GM18868 (cell line): ENCODE data around the gene RNF11.

Source experiments
- ATAC-seq: cut with Tn5 transposase; IDR thresholded peaks from one replicate; pipeline ENCODE4 v1.9.1; 2021; ENCODE audit warnings: mild to moderate bottlenecking, moderate library complexity; ENCODE audit not compliant: unreplicated experiment

Gene RNF11

DNA sequence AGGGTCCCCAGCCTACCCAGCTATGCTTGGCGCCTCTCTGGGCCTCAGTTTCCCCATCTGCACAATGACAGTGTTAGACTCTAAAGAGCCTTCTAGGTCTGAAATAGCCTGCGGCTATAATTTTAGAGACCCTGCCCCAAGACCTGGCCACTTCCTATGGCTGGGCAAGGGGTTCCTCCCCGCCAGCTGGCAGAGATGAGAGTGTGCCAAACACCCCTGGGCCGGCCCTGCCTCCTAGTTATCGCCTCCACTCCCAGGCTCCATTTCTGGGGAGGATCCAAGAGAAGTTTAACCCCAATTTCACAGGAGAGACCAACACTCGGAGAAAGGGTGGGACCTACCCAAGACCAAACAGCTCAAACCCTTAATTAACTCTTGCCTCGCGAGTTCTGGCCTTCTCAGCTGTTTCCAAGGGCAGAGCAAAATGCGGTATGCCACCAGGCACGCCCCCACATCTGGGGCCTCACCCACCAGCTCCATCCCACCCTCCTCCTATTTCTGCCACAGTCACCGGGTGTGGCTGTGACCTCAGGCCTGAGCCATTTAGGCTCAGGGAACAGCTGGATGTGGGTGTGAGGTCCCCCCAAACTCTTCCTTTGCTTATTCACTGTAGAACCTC is 58.6 kb downstream of the RNF11 start:
- no peak for ATAC-seq

DNA sequence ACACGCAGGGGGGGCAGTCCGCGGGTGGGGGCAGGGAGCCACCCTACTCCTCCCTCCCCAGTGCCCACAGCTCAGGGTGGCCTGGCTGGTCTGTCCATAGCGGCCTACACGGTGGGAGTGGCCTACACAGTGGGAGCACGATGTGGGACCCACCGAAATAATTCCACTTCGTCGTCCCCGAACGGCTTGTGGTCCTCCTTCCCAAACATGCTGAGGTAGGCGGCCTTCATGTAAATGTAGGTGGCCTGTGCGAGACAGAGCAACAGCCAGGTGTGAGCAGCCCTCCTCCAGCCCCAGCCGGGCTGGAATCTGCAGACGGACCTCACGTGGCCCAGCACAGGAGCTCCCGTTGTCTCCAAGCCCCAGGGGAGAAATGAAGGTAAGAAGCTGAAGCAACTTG is 59.9 kb downstream of the RNF11 start:
- ATAC-seq: no peak

GRCh38 chr1:51296383-51297357 is 60.6 kb downstream of the RNF11 start:
- peak; percentile 60 for ATAC-seq

GRCh38 chr1:51297401-51298321 is 61.6 kb downstream of the RNF11 start:
- ATAC-seq: no peak

DNA sequence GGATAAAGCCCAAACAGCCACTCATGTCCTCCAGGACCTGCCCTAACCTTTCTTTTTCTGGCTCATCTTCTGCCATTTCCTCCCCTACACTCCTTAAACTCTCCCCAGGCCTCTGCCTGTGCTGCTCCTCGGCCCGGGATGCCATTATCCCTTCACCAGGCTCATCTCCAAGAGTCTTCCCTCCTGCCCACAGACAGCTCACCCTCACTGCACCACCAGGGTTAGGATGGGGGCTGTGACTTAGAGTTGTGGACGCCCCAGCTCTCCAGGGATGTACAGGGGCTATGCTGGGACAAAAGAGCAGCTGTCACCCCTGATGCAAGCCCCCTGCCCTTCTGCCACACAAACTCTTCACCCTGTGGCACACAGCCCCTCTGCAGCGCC is 62.2 kb downstream of the RNF11 start:
- ATAC-seq: no peak

GRCh38 chr1:51299185-51299885 is 63.3 kb downstream of the RNF11 start:
- no peak for ATAC-seq

- no peak for ATAC-seq
Observed at GRCh38 chr1:51299981-51300670, 64.1 kb downstream of the RNF11 start.

GRCh38 chr1:51301152-51301843 is 65.2 kb downstream of the RNF11 start:
- no peak for ATAC-seq

GRCh38 chr1:51301844-51302162 is 65.7 kb downstream of the RNF11 start:
- no peak for ATAC-seq

GRCh38 chr1:51302270-51302669 is 66.2 kb downstream of the RNF11 start:
- ATAC-seq: no peak

DNA sequence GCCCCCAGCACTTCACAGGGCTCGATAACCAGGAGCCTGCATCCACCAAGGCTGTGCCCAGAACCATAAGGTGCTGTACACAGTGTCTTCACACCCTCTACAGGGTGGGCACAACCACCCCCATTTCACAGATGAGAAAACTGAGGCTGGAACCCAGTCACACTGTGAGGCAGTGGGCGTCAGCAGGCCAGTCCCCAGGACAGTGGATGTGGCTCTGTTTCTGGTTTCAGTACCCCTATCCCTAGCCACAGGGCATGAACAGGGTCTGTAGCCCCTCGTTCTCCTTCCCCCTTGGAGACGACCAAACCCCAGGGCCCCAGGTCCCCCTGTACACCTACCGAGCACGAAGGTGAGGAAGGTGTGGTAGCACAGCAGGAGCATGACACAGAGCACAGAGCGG is 66.7 kb downstream of the RNF11 start:
- no peak for ATAC-seq

- no peak for ATAC-seq
Observed at GRCh38 chr1:51303315-51303714, 67.2 kb downstream of the RNF11 start.

DNA sequence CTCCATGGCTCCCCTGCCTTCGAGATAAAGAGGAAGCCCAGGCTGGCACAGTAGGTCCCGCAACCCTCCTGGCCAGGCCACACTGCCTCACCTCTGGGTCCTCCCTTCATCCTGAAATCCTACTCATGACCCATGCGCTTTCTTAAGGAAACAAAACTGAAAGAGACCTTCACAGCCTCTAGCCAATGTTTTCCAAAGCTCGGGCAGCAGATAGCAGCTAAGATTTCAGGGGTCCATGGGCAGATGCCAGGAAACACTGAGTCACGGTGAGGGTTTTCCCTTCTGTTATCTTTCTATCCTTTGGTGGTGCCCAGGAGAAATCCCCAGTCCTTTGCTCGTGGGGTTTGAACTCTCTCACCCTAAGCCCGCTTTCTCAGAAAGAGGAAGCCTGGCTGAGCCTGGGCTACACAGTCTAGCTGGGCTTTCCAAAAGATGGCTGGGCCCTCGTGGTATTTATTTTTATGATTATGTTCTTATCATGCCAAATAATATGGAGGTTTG is 67.7 kb downstream of the RNF11 start:
- peak; percentile 59 for ATAC-seq

DNA sequence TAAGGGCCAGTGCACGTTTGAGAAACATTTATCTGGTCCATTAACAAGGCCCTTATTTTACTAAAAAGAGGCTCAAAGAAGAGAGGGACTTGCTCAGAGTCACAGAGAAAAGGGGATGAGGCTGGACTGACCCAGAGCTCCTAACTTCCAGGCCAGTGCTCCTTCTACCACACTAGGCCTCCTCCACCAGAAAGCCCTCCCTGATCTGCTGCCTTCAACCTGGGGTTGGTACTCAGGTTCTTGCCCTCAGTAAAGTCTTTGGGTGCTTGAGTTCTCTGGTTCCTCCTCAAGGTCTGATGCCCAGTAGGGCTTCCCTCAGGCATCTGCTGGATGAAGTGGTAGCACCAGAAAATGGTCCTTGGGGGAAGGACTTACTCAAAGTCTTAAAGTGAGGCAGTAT is 68.3 kb downstream of the RNF11 start:
- ATAC-seq: no peak

GRCh38 chr1:51305371-51305823 is 69.3 kb downstream of the RNF11 start:
- no peak for ATAC-seq

GRCh38 chr1:51306950-51307349 is 70.9 kb downstream of the RNF11 start:
- ATAC-seq: no peak

DNA sequence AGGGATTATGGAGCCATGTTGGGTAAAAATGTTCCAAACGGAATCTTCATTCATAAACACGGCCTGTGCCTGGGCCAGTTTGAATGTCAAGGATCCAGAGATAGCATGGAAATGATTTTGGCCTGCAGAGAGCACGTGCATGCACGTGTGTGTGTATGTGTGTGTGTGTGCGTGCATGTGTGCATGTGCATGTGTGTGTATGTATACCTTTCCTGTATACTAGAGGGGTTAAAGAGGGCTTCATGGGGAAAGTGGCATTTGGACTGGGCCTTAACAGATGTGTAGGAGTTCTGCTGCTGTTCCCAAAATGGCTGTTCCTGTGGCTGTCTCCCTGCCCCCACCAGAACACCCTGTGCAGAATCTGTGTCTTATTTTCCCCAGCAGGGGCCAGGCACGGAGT is 72.6 kb downstream of the RNF11 start:
- no peak for ATAC-seq

DNA sequence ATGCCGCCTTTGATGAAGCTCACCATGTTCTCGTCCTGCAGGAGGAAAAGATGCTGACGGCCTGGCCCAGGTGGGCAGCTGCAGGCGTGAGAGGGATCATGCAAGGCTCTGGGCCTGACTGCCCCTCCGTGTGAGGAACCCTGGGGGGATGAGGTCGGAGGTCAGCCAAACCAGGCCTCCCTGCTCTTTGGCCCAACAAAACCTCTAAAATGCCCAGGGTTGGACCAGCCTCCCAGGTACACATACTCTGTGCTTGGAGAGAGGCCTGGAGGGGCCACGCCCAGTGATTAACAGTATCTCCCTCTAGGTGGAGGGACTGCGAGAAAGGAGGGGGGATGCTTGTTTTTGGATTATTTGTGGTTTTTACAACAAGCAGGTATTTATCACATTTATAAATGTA is 73.2 kb downstream of the RNF11 start:
- ATAC-seq: no peak

DNA sequence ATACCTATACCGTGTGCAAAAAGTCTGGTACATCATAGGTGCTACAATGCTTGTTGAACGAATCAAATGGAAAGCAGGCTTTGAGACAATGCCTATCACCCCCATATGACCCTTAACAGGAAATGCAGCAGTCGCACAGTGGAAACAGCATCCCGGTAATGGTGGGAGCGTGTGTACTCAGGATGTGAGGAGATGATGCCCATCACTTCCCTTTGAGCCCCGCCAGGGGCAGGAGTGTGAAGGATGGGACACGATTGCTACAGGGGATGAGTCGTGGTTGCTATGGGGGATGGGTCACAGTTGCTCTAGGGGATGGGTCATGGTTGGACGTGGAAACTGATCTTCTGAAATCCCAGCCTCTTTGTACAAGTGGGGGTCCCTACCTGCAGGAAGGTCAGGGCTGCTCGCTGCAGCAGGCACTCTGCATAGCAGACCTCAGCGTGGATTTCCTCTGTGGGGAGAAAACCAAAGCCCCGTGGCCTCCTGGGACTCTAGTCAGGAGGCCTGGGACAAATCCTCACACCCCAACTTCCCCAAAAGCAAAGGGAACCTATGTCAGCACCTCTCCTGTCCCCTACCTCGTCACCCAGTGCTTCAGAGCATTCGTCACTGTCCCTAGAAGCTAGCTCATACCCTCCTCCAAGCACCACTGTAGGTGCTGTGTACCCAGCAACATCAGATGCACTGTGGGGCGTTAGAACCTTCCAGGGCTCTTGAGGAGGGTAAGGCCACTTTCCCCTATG is 75.0 kb downstream of the RNF11 start:
- ATAC-seq: no peak
